ENCODE measurements around the gene LGR6. TPM values are rescaled to one million over a fixed set of nuclear protein-coding genes. Genes with fewer than 3 reads are reported as not detected.
A peak's percentile ranks its signal among the peaks of the same experiment; 100 is the strongest.

The LGR6 gene
- total RNA-seq, 1 experiment from 2014 or later: 0.56 TPM

- Mint-ChIP-seq H3K4me1 (ENCODE audit: insufficient read depth, unreplicated experiment) (no peaks in the 10 kb centered on the region), H3K9me3 (ENCODE audit: unreplicated experiment) (no peaks in the 10 kb centered on the region), H3K27me3 (ENCODE audit: insufficient read depth, unreplicated experiment) (no peaks in the 10 kb centered on the region), H3K27ac (ENCODE audit: low read depth, unreplicated experiment) (no peak overlapping the region), H3K4me3 (ENCODE audit: unreplicated experiment) (no peak overlapping the region), H3K36me3 (ENCODE audit: insufficient read depth, unreplicated experiment) (no peaks in the 10 kb centered on the region)
- no TSS peak for BruUV-seq (replicated peaks)
- CTCF ChIA-PET: interaction anchor here (0.6 to 25.4 kb wide), 7 partner anchors 9 to 428 kb away, joined by 3 to 954 read pairs (median 6); partner anchors contain the start of gene LGR6
- no peak for TF ChIP-seq CTCF (IDR thresholded peaks at IDR 0.05; ENCODE audit: unreplicated experiment)
- POLR2A ChIA-PET: interaction anchor here (0.5 to 1.1 kb wide), 3 partner anchors 18 to 1524 kb away, joined by 3 to 5 read pairs (median 5); partner anchors contain the start of gene UBE2T
- intact Hi-C loops (cut with micrococcal nuclease): no loop called here
- no peak for DNase-seq (ENCODE audit: unreplicated experiment)
Measured at GRCh38 chr1:202324646-202325045, 131.0 kb downstream of the LGR6 start.

DNA sequence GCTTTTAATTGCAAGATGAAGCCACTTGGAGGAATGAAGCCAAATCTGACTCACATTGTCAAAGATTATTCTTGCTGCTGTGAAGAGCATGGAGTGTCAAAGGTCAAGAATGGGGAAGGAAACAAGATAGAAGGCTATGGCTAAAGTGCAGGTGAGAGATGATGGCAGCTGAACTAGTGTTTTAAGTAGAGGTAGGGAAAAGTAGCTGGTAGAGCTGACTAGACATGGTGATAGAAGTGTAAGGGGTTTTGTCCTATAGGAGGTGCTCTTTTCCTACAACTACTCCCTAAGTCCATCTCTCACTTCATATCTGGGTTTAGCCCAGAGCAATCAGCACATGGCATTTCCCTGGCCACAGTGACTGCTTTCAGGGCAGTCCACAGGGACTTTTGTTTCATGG, 136.3 kb downstream of the LGR6 start:
- H3K4me3 Mint-ChIP-seq (ENCODE audit: unreplicated experiment): no peak overlapping the region
- peak; percentile 17 for TF ChIP-seq CTCF (IDR thresholded peaks at IDR 0.05; ENCODE audit: unreplicated experiment)
- H3K36me3 Mint-ChIP-seq (ENCODE audit: insufficient read depth, unreplicated experiment): peaks cover 42% of the 10 kb centered on the region
- no peak for DNase-seq (ENCODE audit: unreplicated experiment)
- no peaks in the 10 kb centered on the region for H3K4me1 Mint-ChIP-seq (ENCODE audit: insufficient read depth, unreplicated experiment)
- intact Hi-C loops (cut with micrococcal nuclease): no loop called here
- ChIA-PET POLR2A (interaction anchor here (0.7 to 3.6 kb wide), 3 partner anchors 12 to 20 kb away, joined by 3 to 16 read pairs (median 3); partner anchors contain the start of gene UBE2T), CTCF (interaction anchor here (1.0 to 25.4 kb wide), 6 partner anchors 12 to 137 kb away, joined by 3 to 954 read pairs (median 9); partner anchors contain the start of genes LGR6 and UBE2T)
- H3K9me3 Mint-ChIP-seq (ENCODE audit: unreplicated experiment): no peaks in the 10 kb centered on the region
- H3K27me3 Mint-ChIP-seq (ENCODE audit: insufficient read depth, unreplicated experiment): no peaks in the 10 kb centered on the region
- no TSS peak for BruUV-seq (replicated peaks)
- H3K27ac Mint-ChIP-seq (ENCODE audit: low read depth, unreplicated experiment): no peak overlapping the region

GRCh38 chr1:202333861-202334260, 140.3 kb downstream of the LGR6 start:
- H3K4me3 Mint-ChIP-seq (ENCODE audit: unreplicated experiment): no peak overlapping the region
- ChIA-PET POLR2A (no interaction called here), CTCF (interaction anchor here (0.6 to 25.4 kb wide), 8 partner anchors 17 to 385 kb away, joined by 3 to 954 read pairs (median 3); partner anchors contain the start of gene LGR6)
- no TSS peak for BruUV-seq (replicated peaks)
- peaks cover 62% of the 10 kb centered on the region for H3K36me3 Mint-ChIP-seq (ENCODE audit: insufficient read depth, unreplicated experiment)
- H3K27ac Mint-ChIP-seq (ENCODE audit: low read depth, unreplicated experiment): no peak overlapping the region
- H3K9me3 Mint-ChIP-seq (ENCODE audit: unreplicated experiment): no peaks in the 10 kb centered on the region
- intact Hi-C loops (cut with micrococcal nuclease): no loop called here
- H3K4me1 Mint-ChIP-seq (ENCODE audit: insufficient read depth, unreplicated experiment): no peaks in the 10 kb centered on the region
- no peak for TF ChIP-seq CTCF (IDR thresholded peaks at IDR 0.05; ENCODE audit: unreplicated experiment)
- no peaks in the 10 kb centered on the region for H3K27me3 Mint-ChIP-seq (ENCODE audit: insufficient read depth, unreplicated experiment)
- no peak for DNase-seq (ENCODE audit: unreplicated experiment)

DNA sequence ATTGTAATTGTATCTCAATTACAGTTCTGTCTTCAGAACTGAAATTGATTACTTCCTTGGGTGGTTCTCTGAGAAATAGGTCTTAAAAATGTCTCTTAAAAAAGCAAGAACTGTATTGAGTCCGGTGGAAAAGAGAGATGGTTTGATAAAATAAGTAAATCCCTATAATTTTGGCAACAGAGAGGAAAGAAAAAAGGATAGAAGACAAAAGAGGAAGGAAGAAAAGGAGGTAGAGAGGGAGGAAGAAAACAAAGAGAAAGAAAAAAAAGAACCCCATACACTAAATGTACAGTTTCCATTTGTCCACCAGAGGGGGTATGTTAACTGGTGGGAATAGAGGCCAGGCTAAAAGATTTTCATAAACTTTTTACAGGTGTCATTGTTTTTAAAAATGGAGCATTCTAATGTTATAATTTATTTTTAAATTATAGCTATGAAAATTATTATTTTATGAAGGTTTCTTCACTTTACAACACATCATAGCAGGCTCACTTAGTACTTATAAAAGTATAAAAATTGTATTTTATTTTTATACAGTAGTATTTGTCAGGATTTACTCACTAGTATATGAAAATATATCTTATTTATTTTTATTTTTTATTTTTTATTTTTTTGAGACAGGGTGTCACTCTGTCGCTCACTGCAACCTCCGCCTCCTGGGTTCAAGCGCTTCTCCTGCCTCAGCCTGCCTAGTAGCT, 150.2 kb downstream of the LGR6 start:
- H3K4me1 Mint-ChIP-seq (ENCODE audit: insufficient read depth, unreplicated experiment): peaks cover 29% of the 10 kb centered on the region
- ChIA-PET CTCF (interaction anchor here (0.6 to 5.4 kb wide), 39 partner anchors 10 to 1500 kb away, joined by 3 to 111 read pairs (median 4); partner anchors contain the start of gene LGR6), POLR2A (interaction anchor here (0.8 to 1.2 kb wide), 2 partner anchors 27 to 663 kb away, joined by 3 to 4 read pairs; partner anchors contain the start of gene TMEM183A)
- no peaks in the 10 kb centered on the region for H3K27me3 Mint-ChIP-seq (ENCODE audit: insufficient read depth, unreplicated experiment)
- intact Hi-C loops (cut with micrococcal nuclease): loop anchor here (1.0 to 5.0 kb wide), 3 partner anchors 121 to 256 kb away; no protein-coding TSS in a partner anchor
- H3K36me3 Mint-ChIP-seq (ENCODE audit: insufficient read depth, unreplicated experiment): no peaks in the 10 kb centered on the region
- DNase-seq (ENCODE audit: unreplicated experiment): peak; percentile 85
- BruUV-seq (replicated peaks): no TSS peak
- H3K27ac Mint-ChIP-seq (ENCODE audit: low read depth, unreplicated experiment): peak overlapping the region; percentile 14
- TF ChIP-seq CTCF (IDR thresholded peaks at IDR 0.05; ENCODE audit: unreplicated experiment): peak; percentile 94
- H3K4me3 Mint-ChIP-seq (ENCODE audit: unreplicated experiment): no peak overlapping the region
- no peaks in the 10 kb centered on the region for H3K9me3 Mint-ChIP-seq (ENCODE audit: unreplicated experiment)

Data from MCF 10A (cell line).